ENCODE results near the gene ANGEL2.

The ANGEL2 gene

GRCh38 chr1:212942679-212943392, 72.8 kb downstream of the ANGEL2 start:
- Histone ChIP-seq H3K9ac (ENCODE audit: low read depth, low read length, poor library complexity, severe bottlenecking) (no peak overlapping the region), H4K20me1 (ENCODE audit: insufficient read depth, low read length, poor library complexity, severe bottlenecking) (no peaks in the 10 kb centered on the region), H3K4me3 (ENCODE audit: low read length, poor library complexity, severe bottlenecking) (no peak overlapping the region), H3K9me3 (ENCODE audit: insufficient read depth, low read depth, low read length) (no peaks in the 10 kb centered on the region), H3F3A (ENCODE audit: low read depth) (no peaks in the 10 kb centered on the region), H2AFZ (ENCODE audit: low read length) (no peak overlapping the region), H3K4me1 (ENCODE audit: insufficient read depth, low read length, poor library complexity, severe bottlenecking) (peaks cover 5% of the 10 kb centered on the region), H3K9me2 (replicated peaks; ENCODE audit: low read depth, low read length) (no peaks in the 10 kb centered on the region), H3K79me2 (ENCODE audit: insufficient read depth, low read length) (no peaks in the 10 kb centered on the region), H3K27me3 (ENCODE audit: insufficient read depth, low read length, poor library complexity, severe bottlenecking) (no peaks in the 10 kb centered on the region), H3K36me3 (ENCODE audit: insufficient read depth, low read length) (no peaks in the 10 kb centered on the region), H3K4me2 (ENCODE audit: low read depth, low read length, poor library complexity, severe bottlenecking) (no peak overlapping the region)
- TF ChIP-seq EZH2phosphoT487 (IDR thresholded peaks at IDR 0.05; ENCODE audit: borderline replicate concordance) (no peak), CTCF (conservative IDR thresholded peaks at IDR 0.05; ENCODE audit: low read length) (no peak)
